Measurements from ENCODE around the gene HMOX1.

- TF ChIP-seq CREM (IDR thresholded peaks at IDR 0.05) (no peak), CREM (CRISPR knock-in tag; IDR thresholded peaks at IDR 0.05) (no peak), E2F2 (CRISPR knock-in tag; IDR thresholded peaks at IDR 0.05; ENCODE audit: borderline replicate concordance) (no peak), ZNF446 (CRISPR knock-in tag; IDR thresholded peaks at IDR 0.05) (no peak), CTCF (CRISPR knock-in tag; IDR thresholded peaks at IDR 0.05) (no peak), PBX3 (CRISPR knock-in tag; IDR thresholded peaks at IDR 0.05; ENCODE audit: borderline replicate concordance) (no peak), ZNF616 (CRISPR knock-in tag; IDR thresholded peaks at IDR 0.05; ENCODE audit: low read depth) (no peak), TCF7L2 (IDR thresholded peaks at IDR 0.05; ENCODE audit: low read depth, low read length) (no peak), ZFYVE20 (CRISPR knock-in tag; IDR thresholded peaks at IDR 0.05; ENCODE audit: borderline replicate concordance, low read depth) (no peak), MAFF (IDR thresholded peaks at IDR 0.05; ENCODE audit: low read depth, low read length) (no peak), SRSF9 (IDR thresholded peaks at IDR 0.05; ENCODE audit: borderline replicate concordance, insufficient read depth, low read depth, low read length, poor library complexity, severe bottlenecking) (no peak), ZNF326 (CRISPR knock-in tag; IDR thresholded peaks at IDR 0.05; ENCODE audit: borderline replicate concordance) (no peak), KDM1A (CRISPR knock-in tag; IDR thresholded peaks at IDR 0.05) (no peak), U2AF1 (optimal IDR thresholded peaks at IDR 0.05; ENCODE audit: low read depth, low read length) (no peak), EP300 (IDR thresholded peaks at IDR 0.05; ENCODE audit: low read depth in 2 of 2, low read length in 2 of 2) (no peak), EP300 (CRISPR knock-in tag; IDR thresholded peaks at IDR 0.05; ENCODE audit: borderline replicate concordance) (no peak)
These were observed 35.8 kb upstream of the HMOX1 start for GRCh38 chr22:35344956-35345690.
